HepG2 (cell line): ENCODE results near the gene CRY1. TPM values are rescaled to one million over a fixed set of nuclear protein-coding genes. Genes with fewer than 3 reads are reported as not detected.

Source experiments
- ATAC-seq: fragments of 200-7000 bp; cut with Tn5 transposase; 3 replicates; pipeline ENCODE4 v1.9.1; 2020; ENCODE audit warnings: mild to moderate bottlenecking, moderate library complexity
- BruUV-seq: library from RNA; stranded (reverse); fragments of 400-500 nt; replicated peaks from 2 replicates; lab custom pipeline; 2021; lab: Mats Ljungman, UMichigan
- CTCF ChIA-PET: fragments of 300-600 bp; formaldehyde crosslinking; extraction: SDS; loops from one replicate; lab custom pipeline; 2021; ENCODE audit warnings: low total read pairs, inconsistent platforms, low intra/inter-chr PET ratio; lab: Yijun Ruan, JAX
- POLR2A ChIA-PET: fragments of 350-600 bp; sonication (Branson Sonifier 250); formaldehyde crosslinking; loops from one replicate; lab custom pipeline; 2020; ENCODE audit warnings: antibody characterized with exemption, inconsistent platforms; lab: Yijun Ruan, JAX
- DNase-seq: peaks from one replicate; pipeline ENCODE4 v3.0.0-alpha.2; 2015; ENCODE audit warnings: low spot score
- FAIRE-seq: peaks from 3 replicates; lab custom pipeline; 2011; peaks lifted over from hg19 to GRCh38; lab: Jason Lieb, UNC
- H2AFZ ChIP-seq: one replicate; pipeline ENCODE4 v1.6.1; 2011; ENCODE audit warnings: low read length, inconsistent platforms
- H3K27ac ChIP-seq: fragments of 300-600 bp; 3 replicates; pipeline ENCODE4 v1.8.0; 2011; ENCODE audit warnings: mixed run types, mild to moderate bottlenecking, mixed read lengths, low read length, inconsistent platforms; ENCODE audit not compliant: insufficient read depth; ENCODE audit errors: extremely low read length
- H3K27me3 ChIP-seq, 2 experiments: fragments of 200-600 bp in 1 of 2; 2 replicates in 1 of 2; 3 replicates in 1 of 2; pipeline versions ENCODE4 v1.6.0 to v1.8.0; 2011; ENCODE audit warnings: low read length in 2 of 2, mild to moderate bottlenecking in 2 of 2, moderate library complexity in 2 of 2, inconsistent platforms in 1 of 2; ENCODE audit not compliant: insufficient read depth in 2 of 2, control insufficient read depth in 1 of 2
- H3K36me3 ChIP-seq, 2 experiments: fragments of 200-600 bp in 1 of 2; replicated peaks in 1 of 2; 2 replicates in 1 of 2; 3 replicates in 1 of 2; pipeline versions ENCODE4 v1.5.1 to v1.8.0; 2011; ENCODE audit warnings: low read length in 2 of 2, inconsistent platforms in 1 of 2; ENCODE audit not compliant: insufficient read depth in 2 of 2, control insufficient read depth in 1 of 2
- H3K4me1 ChIP-seq: 2 replicates; pipeline ENCODE4 v1.5.1; 2012; ENCODE audit warnings: low read length, inconsistent platforms; ENCODE audit not compliant: insufficient read depth
- H3K4me2 ChIP-seq: 2 replicates; pipeline ENCODE4 v1.6.0; 2011; ENCODE audit warnings: low read depth, low read length, inconsistent platforms
- H3K4me3 ChIP-seq, 3 experiments: fragments of 200-600 bp in 1 of 3; sonication (generic), shearing (Covaris generic) in 1 of 3; replicated peaks in 1 of 3; 2 replicates each; pipeline ENCODE4 v1.5.1; 2011 to 2016; ENCODE audit warnings: low read length in 3 of 3, inconsistent platforms in 2 of 3, low read depth in 2 of 3, mild to moderate bottlenecking in 2 of 3, control low read depth in 1 of 3, mixed read lengths in 1 of 3; ENCODE audit not compliant: insufficient read depth in 1 of 3
- H3K79me2 ChIP-seq: one replicate; pipeline ENCODE4 v1.6.1; 2011; ENCODE audit warnings: low read length, inconsistent platforms; ENCODE audit not compliant: insufficient read depth
- H3K9ac ChIP-seq: 2 replicates; pipeline ENCODE4 v1.6.0; 2011; ENCODE audit warnings: mild to moderate bottlenecking, low read depth, low read length, inconsistent platforms; ENCODE audit not compliant: insufficient read depth
- H3K9me3 ChIP-seq: 2 replicates; pipeline ENCODE4 v1.5.1; 2012; ENCODE audit warnings: mild to moderate bottlenecking, low read length
- H4K20me1 ChIP-seq: 2 replicates; pipeline ENCODE4 v1.6.0; 2011; ENCODE audit warnings: inconsistent platforms, mild to moderate bottlenecking, low read length, moderate library complexity; ENCODE audit not compliant: insufficient read depth
- ATF4 ChIP-seq, 2 experiments: fragments of 450-650 bp in 1 of 2; sonication (generic) in 1 of 2; formaldehyde crosslinking; IDR thresholded peaks; 2 replicates each; pipeline versions ENCODE4 v1.5.0 to v1.8.0; 2020 to 2022; ENCODE audit warnings: mild to moderate bottlenecking in 1 of 2, missing genetic modification reagents in 1 of 2
- CENPBD1 ChIP-seq: sonication (generic); formaldehyde crosslinking; IDR thresholded peaks from 2 replicates; pipeline ENCODE4 v1.8.0; 2022; ENCODE audit warnings: missing genetic modification reagents, low read depth, mild to moderate bottlenecking, borderline replicate concordance
- GLMP ChIP-seq: sonication (generic); formaldehyde crosslinking; IDR thresholded peaks from 2 replicates; pipeline ENCODE4 v1.9.0; 2021; ENCODE audit warnings: missing genetic modification reagents, mild to moderate bottlenecking, borderline replicate concordance
- HIC2 ChIP-seq: sonication (generic); formaldehyde crosslinking; IDR thresholded peaks from 2 replicates; pipeline ENCODE4 v1.9.0; 2022; ENCODE audit warnings: low read depth, missing genetic modification reagents
- IKZF5 ChIP-seq: IDR thresholded peaks from 2 replicates; pipeline ENCODE4 v1.6.1; 2018; ENCODE audit warnings: missing genetic modification reagents, mild to moderate bottlenecking, missing compliant biosample characterization
- KLF13 ChIP-seq: sonication (generic); formaldehyde crosslinking; IDR thresholded peaks from 2 replicates; pipeline ENCODE4 v1.4.0; 2020; ENCODE audit warnings: mild to moderate bottlenecking, missing genetic modification reagents
- LRRFIP1 ChIP-seq: sonication (generic); formaldehyde crosslinking; conservative IDR thresholded peaks from 2 replicates; pipeline ENCODE4 v1.4.0; 2020; ENCODE audit warnings: missing genetic modification reagents
- NR2C2 ChIP-seq: sonication (generic); formaldehyde crosslinking; IDR thresholded peaks from 2 replicates; pipeline ENCODE4 v1.4.0; 2020; ENCODE audit warnings: missing genetic modification reagents, mild to moderate bottlenecking, moderate library complexity, borderline replicate concordance
- SSRP1 ChIP-seq: IDR thresholded peaks from 2 replicates; pipeline ENCODE4 v1.6.1; 2016; ENCODE audit warnings: control low read depth
- TFE3 ChIP-seq: IDR thresholded peaks from 2 replicates; pipeline ENCODE4 v1.6.1; 2016
- ZNF550 ChIP-seq: sonication (generic); formaldehyde crosslinking; IDR thresholded peaks from 2 replicates; pipeline ENCODE4 v1.4.0; 2020; ENCODE audit warnings: mild to moderate bottlenecking, missing genetic modification reagents, borderline replicate concordance
- ZNF780A ChIP-seq: sonication (generic); formaldehyde crosslinking; IDR thresholded peaks from 2 replicates; pipeline ENCODE4 v1.8.0; 2022; ENCODE audit warnings: mild to moderate bottlenecking, missing genetic modification reagents, moderate library complexity
- WGBS: methylation state at CpG from one replicate; pipeline ENCODE4 v1.1.6; 2017; ENCODE audit warnings: low lambda C conversion rate; 5-methylcytosine and 5-hydroxymethylcytosine counted together
- in situ Hi-C: cut with HindIII; loops from 2 replicates; pipeline ENCODE4 v1.10.0; 2017; ENCODE audit warnings: low pct_unique_long_range_greater_than_20kb; ENCODE audit not compliant: extremely low pct_ligation_motif_present
- intact Hi-C: fragments of 100-400 bp; cut with micrococcal nuclease; formaldehyde crosslinking; loops from one replicate; pipeline ENCODE4 v1.10.0; 2022; ENCODE audit not compliant: unreplicated experiment
- polyA plus RNA-seq, 8 experiments: library from polyadenylated mRNA; depleted of rRNA in 3 of 8; stranded (reverse) in 7 of 8; unstranded in 1 of 8; fragments of >200 nt; fragmentation: Illumina TruSeq in 4 of 8; extraction: Trizol in 4 of 8; gene quantifications; 2 replicates each; pipeline versions ENCODE4 v1.2.1 to v1.2.3, GENCODE V29; 2011 to 2016; ENCODE audit warnings: low read depth in 4 of 8, missing spikeins in 1 of 8, mixed read lengths in 1 of 8; ENCODE audit not compliant: insufficient read depth in 1 of 8
- total RNA-seq, 5 experiments: library from RNA; depleted of rRNA; stranded (reverse); fragments of >200 nt; fragmentation: Illumina TruSeq; extraction: Trizol; gene quantifications; 2 replicates each; pipeline ENCODE4 v1.2.3, GENCODE V29; 2016; ENCODE audit warnings: low read depth in 1 of 5

CRY1 gene
- total and polyA plus RNA-seq, 2 of the 13 experiments (the other 11 are each of a cell fraction or from before 2014, with no cell fraction given) = 11.4 to 13.9 TPM

- FAIRE-seq (no peak), ATAC-seq (no peak), DNase-seq (no peak)
- Histone ChIP-seq H2AFZ (no peak overlapping the region), H3K4me1 (peaks cover 14% of the 10 kb centered on the region), H3K9me3 (no peaks in the 10 kb centered on the region), H3K79me2 (peaks cover 47% of the 10 kb centered on the region), H3K4me3 (no peak overlapping the region), H3K27ac (no peak overlapping the region), H3K36me3 (0 out of 5 replicates have a peak, but pooled peaks cover 0 to 4% of the 10 kb centered on the region in 2 experiments), H3K9ac (no peak overlapping the region), H3K27me3 (no peaks in the 10 kb centered on the region; a peak in 1 of 5 replicates), H4K20me1 (no peaks in the 10 kb centered on the region), H3K4me2 (no peak overlapping the region)
- ChIA-PET POLR2A (no interaction called here), CTCF (no interaction called here)
- 95% methylated on average over 2 of the region's 2 CpGs for WGBS
- BruUV-seq = no TSS peak
- in situ Hi-C loops (no loop called here), intact Hi-C loops (no loop called here)
- TF ChIP-seq KLF13 (no peak), LRRFIP1 (CRISPR knock-in tag) (no peak), ZNF550 (CRISPR knock-in tag) (no peak), CENPBD1 (CRISPR knock-in tag) (no peak), IKZF5 (no peak), HIC2 (CRISPR knock-in tag) (no peak), SSRP1 (CRISPR knock-in tag) (no peak), ZNF780A (CRISPR knock-in tag) (no peak), ATF4 (CRISPR knock-in tag; IDR thresholded peaks at IDR 0.05) (no peak), GLMP (no peak), NR2C2 (CRISPR knock-in tag) (no peak), TFE3 (CRISPR knock-in tag) (no peak)
Measured at GRCh38 chr12:107088912-107089311, 4.4 kb downstream of the CRY1 start.
